ENCODE measurements around the gene THBS2.

Gene THBS2

DNA sequence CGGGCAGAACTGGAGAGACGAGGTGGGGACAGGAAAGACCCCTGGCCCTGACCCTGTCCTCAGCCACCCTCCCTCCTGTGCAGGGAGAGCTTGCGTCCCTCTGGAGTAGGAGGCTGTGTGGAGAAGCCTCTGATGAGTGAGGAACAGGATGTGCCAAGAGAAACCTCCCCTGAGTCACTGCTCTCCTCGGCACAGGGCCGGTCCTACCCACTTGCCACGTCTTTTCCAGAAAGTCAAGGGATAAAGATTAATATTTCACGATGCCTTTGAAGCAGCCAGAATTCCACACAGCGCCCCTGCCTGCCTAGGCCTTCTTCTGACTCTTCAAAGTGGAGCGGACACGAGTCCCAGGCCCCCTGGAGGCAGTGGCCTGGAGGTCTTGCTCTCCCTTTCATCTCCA, 34.9 kb upstream of the THBS2 start:
- in situ Hi-C loops (cut with MboI; ENCODE audit: low pct_unique_long_range_greater_than_20kb, low sequenced_read_pairs, unreplicated experiment) = no loop called here
- TF ChIP-seq, protein P1, sequence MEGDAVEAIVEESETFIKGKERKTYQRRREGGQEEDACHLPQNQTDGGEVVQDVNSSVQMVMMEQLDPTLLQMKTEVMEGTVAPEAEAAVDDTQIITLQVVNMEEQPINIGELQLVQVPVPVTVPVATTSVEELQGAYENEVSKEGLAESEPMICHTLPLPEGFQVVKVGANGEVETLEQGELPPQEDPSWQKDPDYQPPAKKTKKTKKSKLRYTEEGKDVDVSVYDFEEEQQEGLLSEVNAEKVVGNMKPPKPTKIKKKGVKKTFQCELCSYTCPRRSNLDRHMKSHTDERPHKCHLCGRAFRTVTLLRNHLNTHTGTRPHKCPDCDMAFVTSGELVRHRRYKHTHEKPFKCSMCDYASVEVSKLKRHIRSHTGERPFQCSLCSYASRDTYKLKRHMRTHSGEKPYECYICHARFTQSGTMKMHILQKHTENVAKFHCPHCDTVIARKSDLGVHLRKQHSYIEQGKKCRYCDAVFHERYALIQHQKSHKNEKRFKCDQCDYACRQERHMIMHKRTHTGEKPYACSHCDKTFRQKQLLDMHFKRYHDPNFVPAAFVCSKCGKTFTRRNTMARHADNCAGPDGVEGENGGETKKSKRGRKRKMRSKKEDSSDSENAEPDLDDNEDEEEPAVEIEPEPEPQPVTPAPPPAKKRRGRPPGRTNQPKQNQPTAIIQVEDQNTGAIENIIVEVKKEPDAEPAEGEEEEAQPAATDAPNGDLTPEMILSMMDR (IDR thresholded peaks at IDR 0.05; ENCODE audit: extremely low read depth, insufficient read depth, missing control alignments) = no peak
- no peak for DNase-seq (ENCODE audit: low spot score)

GRCh38 chr6:169287675-169288074, 34.0 kb upstream of the THBS2 start:
- no peak for DNase-seq (ENCODE audit: low spot score)
- TF ChIP-seq, protein P1 (IDR thresholded peaks at IDR 0.05; ENCODE audit: extremely low read depth, insufficient read depth, missing control alignments) = no peak
- in situ Hi-C loops (cut with MboI; ENCODE audit: low pct_unique_long_range_greater_than_20kb, low sequenced_read_pairs, unreplicated experiment) = no loop called here

DNA sequence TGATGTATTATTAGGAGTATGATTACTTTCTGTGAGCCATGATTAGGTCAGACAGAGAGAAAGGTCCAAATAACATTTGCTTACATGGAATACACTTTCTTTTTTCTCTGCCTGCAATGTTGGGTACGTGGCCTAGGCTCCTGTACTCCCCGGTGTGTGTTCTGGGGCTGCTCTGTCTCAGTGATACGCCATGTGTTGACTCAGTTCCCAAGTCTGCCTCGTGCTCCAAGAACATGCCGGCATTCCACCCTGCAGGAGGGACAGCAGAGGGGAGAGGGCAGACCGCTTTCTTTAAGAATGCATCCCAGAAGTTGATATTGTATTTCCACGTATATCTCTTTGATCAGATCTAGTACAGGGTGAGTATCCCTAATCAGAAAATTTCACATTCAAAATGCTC, 33.3 kb upstream of the THBS2 start:
- TF ChIP-seq, protein P1 (IDR thresholded peaks at IDR 0.05; ENCODE audit: extremely low read depth, insufficient read depth, missing control alignments) = no peak
- DNase-seq (ENCODE audit: low spot score) = no peak
- in situ Hi-C loops (cut with MboI; ENCODE audit: low pct_unique_long_range_greater_than_20kb, low sequenced_read_pairs, unreplicated experiment) = no loop called here

DNA sequence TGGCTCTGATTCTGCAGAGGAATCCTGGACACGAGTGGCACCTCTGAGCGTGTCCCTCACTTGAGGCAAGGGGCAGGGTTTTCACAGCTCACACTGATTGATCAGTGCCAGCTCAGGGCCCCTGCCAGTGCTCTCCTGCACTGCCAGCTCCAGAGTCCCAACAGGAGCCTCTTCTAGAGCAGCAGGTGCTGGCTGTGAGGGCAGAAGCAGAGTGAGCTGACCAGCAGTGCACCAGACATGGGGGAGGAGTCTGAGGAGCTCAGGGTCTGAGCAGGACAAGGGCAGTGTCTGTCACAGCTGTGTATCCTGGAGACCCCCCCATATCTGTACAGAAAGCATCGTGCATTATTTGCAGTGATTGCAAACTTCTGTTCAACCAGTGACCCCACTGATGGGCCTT, 31.5 kb upstream of the THBS2 start:
- no peak for DNase-seq (ENCODE audit: low spot score)
- TF ChIP-seq, protein P1 (IDR thresholded peaks at IDR 0.05; ENCODE audit: extremely low read depth, insufficient read depth, missing control alignments) = no peak
- in situ Hi-C loops (cut with MboI; ENCODE audit: low pct_unique_long_range_greater_than_20kb, low sequenced_read_pairs, unreplicated experiment) = no loop called here

GRCh38 chr6:169283924-169284323, 30.3 kb upstream of the THBS2 start:
- no peak for DNase-seq (ENCODE audit: low spot score)
- TF ChIP-seq, protein P1 (IDR thresholded peaks at IDR 0.05; ENCODE audit: extremely low read depth, insufficient read depth, missing control alignments) = no peak
- in situ Hi-C loops (cut with MboI; ENCODE audit: low pct_unique_long_range_greater_than_20kb, low sequenced_read_pairs, unreplicated experiment) = no loop called here

DNA sequence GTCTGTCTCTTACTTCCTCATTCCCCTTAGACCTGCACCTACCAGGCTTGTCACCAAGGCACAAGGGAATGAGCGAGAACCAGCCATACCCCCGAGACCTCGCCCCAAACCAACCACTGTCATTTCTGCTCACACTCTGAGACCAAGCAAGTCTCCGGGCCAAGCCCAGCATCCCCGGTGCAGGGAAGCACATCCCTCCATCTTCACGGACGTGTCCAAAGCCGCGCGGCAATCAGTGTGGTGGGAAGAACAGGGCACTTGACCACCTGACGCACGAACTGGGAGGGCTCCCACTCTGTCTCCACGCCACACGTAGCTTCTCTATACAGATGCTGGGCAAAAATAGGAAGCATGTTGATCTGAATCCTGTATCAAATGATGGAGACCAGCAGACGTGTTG, 28.4 kb upstream of the THBS2 start:
- TF ChIP-seq, protein P1 (IDR thresholded peaks at IDR 0.05; ENCODE audit: extremely low read depth, insufficient read depth, missing control alignments) = no peak

DNA sequence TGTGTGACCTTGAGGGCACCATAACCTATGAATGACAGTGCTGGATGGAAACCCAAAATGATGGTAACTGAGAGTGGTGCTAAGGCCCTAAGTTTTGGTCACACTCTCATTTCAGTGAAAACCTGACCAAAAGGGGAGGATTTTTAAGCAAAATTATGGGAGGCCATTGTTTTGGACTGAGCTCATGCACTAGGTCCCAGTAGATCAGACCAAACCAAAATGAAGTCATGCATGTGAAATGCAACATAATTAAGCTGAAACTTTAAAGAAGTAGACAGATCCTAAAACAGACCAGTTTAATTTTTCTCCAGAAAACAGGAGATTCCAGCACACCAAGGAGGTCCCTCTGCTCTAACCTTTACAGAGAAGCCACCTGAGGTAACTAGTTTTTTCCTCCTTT, 24.0 kb upstream of the THBS2 start:
- no peak for DNase-seq (ENCODE audit: low spot score)
- TF ChIP-seq, protein P1 (IDR thresholded peaks at IDR 0.05; ENCODE audit: extremely low read depth, insufficient read depth, missing control alignments) = no peak
- in situ Hi-C loops (cut with MboI; ENCODE audit: low pct_unique_long_range_greater_than_20kb, low sequenced_read_pairs, unreplicated experiment) = no loop called here

More for the DNA sequence above, 28.4 kb upstream of the THBS2 start:
- in situ Hi-C loops (cut with MboI; ENCODE audit: low pct_unique_long_range_greater_than_20kb, low sequenced_read_pairs, unreplicated experiment) = no loop called here
- no peak for DNase-seq (ENCODE audit: low spot score)
